WERI-Rb-1 (cell line): Measurements from ENCODE around the gene RBM25.
"Not testable (repeated sequence)": the region's sequence is repeated elsewhere in the genome, so short reads cannot be mapped to it uniquely, and the experiment has no call there.

ENCODE experiments used
- DNase-seq: peaks from one replicate; pipeline ENCODE4 v3.0.0-alpha.2; 2020
- H3K27ac ChIP-seq: fragments of 250-450 bp; sonication (Bioruptor Pico); 2 replicates; pipeline ENCODE4 v1.5.1; 2020; ENCODE audit warnings: mild to moderate bottlenecking, moderate library complexity
- H3K27me3 ChIP-seq: fragments of 250-450 bp; sonication (Bioruptor Pico); 2 replicates; pipeline ENCODE4 v1.5.1; 2021; ENCODE audit warnings: mild to moderate bottlenecking, low read depth, moderate library complexity; ENCODE audit not compliant: insufficient read depth, severe bottlenecking
- H3K36me3 ChIP-seq: fragments of 250-450 bp; sonication (Bioruptor Pico); 2 replicates; pipeline ENCODE4 v1.5.1; 2020; ENCODE audit warnings: mild to moderate bottlenecking, moderate library complexity
- H3K4me3 ChIP-seq: 2 replicates; pipeline ENCODE4 v1.5.1; 2011; ENCODE audit warnings: low read depth, mild to moderate bottlenecking, control low read depth, low read length
- H3K9me3 ChIP-seq: fragments of 250-450 bp; sonication (Bioruptor Pico); 2 replicates; pipeline ENCODE4 v1.5.1; 2021; ENCODE audit warnings: mild to moderate bottlenecking, moderate library complexity; ENCODE audit not compliant: severe bottlenecking
- CTCF ChIP-seq: IDR thresholded peaks from 2 replicates; pipeline ENCODE4 v1.5.1; 2011; ENCODE audit warnings: low read depth, mild to moderate bottlenecking, control low read depth, inconsistent platforms, low read length

RBM25 gene

GRCh38 chr14:73167727-73168126 lies 109.4 kb downstream of the RBM25 start:
- Histone ChIP-seq H3K36me3 (peaks cover 32% of the 10 kb centered on the region), H3K4me3 (no peak overlapping the region), H3K27me3 (no peaks in the 10 kb centered on the region), H3K27ac (no peak overlapping the region), H3K9me3 (no peaks in the 10 kb centered on the region)
- TF ChIP-seq CTCF: no peak
- no peak for DNase-seq

GRCh38 chr14:73168274-73168673 lies 109.9 kb downstream of the RBM25 start:
- no peak for DNase-seq
- Histone ChIP-seq H3K4me3 (no peak overlapping the region), H3K27ac (no peak overlapping the region), H3K27me3 (no peaks in the 10 kb centered on the region), H3K36me3 (peaks cover 37% of the 10 kb centered on the region), H3K9me3 (no peaks in the 10 kb centered on the region)
- no peak for TF ChIP-seq CTCF

- TF ChIP-seq CTCF: no peak
- no peak for DNase-seq
- H3K36me3 ChIP-seq: peaks cover 41% of the 10 kb centered on the region
- no peaks in the 10 kb centered on the region for H3K27me3 ChIP-seq
- H3K9me3 ChIP-seq: no peaks in the 10 kb centered on the region
- H3K4me3 ChIP-seq: no peak overlapping the region
- no peak overlapping the region for H3K27ac ChIP-seq
These were observed 110.4 kb downstream of the RBM25 start for GRCh38 chr14:73168691-73169090.

DNA sequence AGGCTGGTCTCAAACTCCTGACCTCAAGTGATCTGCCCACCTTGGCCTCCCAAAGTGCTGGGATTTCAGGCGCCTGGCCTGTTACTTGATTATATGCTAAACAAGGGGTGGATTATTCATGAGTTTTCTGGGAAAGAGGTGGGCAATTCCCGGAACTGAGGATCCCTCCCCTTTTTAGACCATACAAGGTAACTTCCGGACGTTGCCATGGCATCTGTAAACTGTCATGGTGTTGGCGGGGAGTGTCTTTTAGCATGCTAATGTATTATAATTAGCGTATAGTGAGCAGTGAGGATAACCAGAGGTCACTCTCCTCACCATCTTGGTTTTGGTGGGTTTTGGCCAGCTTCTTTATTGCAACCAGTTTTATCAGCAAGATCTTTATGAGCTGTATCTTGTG lies 111.5 kb downstream of the RBM25 start:
- not testable (repeated sequence) for H3K27me3 ChIP-seq, H3K4me3 ChIP-seq, DNase-seq, H3K9me3 ChIP-seq, H3K27ac ChIP-seq
- peaks cover 53% of the 10 kb centered on the region for H3K36me3 ChIP-seq

- Histone ChIP-seq H3K27me3 (no peaks in the 10 kb centered on the region), H3K27ac (no peak overlapping the region), H3K4me3 (no peak overlapping the region), H3K9me3 (no peaks in the 10 kb centered on the region), H3K36me3 (peaks cover 57% of the 10 kb centered on the region)
- no peak for TF ChIP-seq CTCF
- DNase-seq: no peak
These were observed 112.4 kb downstream of the RBM25 start for GRCh38 chr14:73170686-73171085.

GRCh38 chr14:73172500-73172899 lies 114.2 kb downstream of the RBM25 start:
- Histone ChIP-seq H3K27ac (no peak overlapping the region), H3K9me3 (no peaks in the 10 kb centered on the region), H3K27me3 (no peaks in the 10 kb centered on the region), H3K4me3 (no peak overlapping the region), H3K36me3 (peaks cover 54% of the 10 kb centered on the region)
- DNase-seq: no peak
- TF ChIP-seq CTCF: no peak
